Brain microvascular endothelial cell (primary cell): ENCODE results near the gene TBC1D4.

Source experiments
- DNase-seq: peaks from one replicate; pipeline ENCODE4 v3.0.0-alpha.2; 2020
- H3K27ac ChIP-seq: fragments of 250-450 bp; sonication (Bioruptor Pico); 2 replicates; pipeline ENCODE4 v1.5.1; 2020; ENCODE audit warnings: mild to moderate bottlenecking, moderate library complexity
- H3K27me3 ChIP-seq: fragments of 250-450 bp; sonication (Bioruptor Pico); replicated peaks from 2 replicates; pipeline ENCODE4 v1.5.1; 2020; ENCODE audit warnings: mild to moderate bottlenecking
- H3K36me3 ChIP-seq: fragments of 250-450 bp; sonication (Bioruptor Pico); replicated peaks from 2 replicates; pipeline ENCODE4 v1.5.1; 2020; ENCODE audit warnings: mild to moderate bottlenecking
- H3K4me3 ChIP-seq: 2 replicates; pipeline ENCODE4 v1.5.1; 2011; ENCODE audit warnings: low read depth, mild to moderate bottlenecking, control low read depth, low read length, moderate library complexity
- CTCF ChIP-seq: IDR thresholded peaks from 2 replicates; pipeline ENCODE4 v1.5.1; 2011; ENCODE audit warnings: low read depth, mild to moderate bottlenecking, moderate library complexity, low read length, control low read depth, inconsistent platforms; ENCODE audit errors: missing control alignments
- in situ Hi-C: cut with HindIII; loops from 2 replicates; pipeline ENCODE4 v1.10.0; 2017; ENCODE audit warnings: low sequenced_read_pairs, low pct_ligation_motif_present

The TBC1D4 gene

GRCh38 chr13:75370774-75371173 is 111.2 kb downstream of the TBC1D4 start:
- Histone ChIP-seq H3K36me3 (no peaks in the 10 kb centered on the region), H3K27ac (no peak overlapping the region), H3K4me3 (no peak overlapping the region), H3K27me3 (no peaks in the 10 kb centered on the region)
- in situ Hi-C loops, result no loop called here
- no peak for DNase-seq
- no peak for TF ChIP-seq CTCF

- TF ChIP-seq CTCF, result no peak
- Histone ChIP-seq H3K27me3 (no peaks in the 10 kb centered on the region), H3K36me3 (no peaks in the 10 kb centered on the region), H3K27ac (no peak overlapping the region), H3K4me3 (no peak overlapping the region)
- in situ Hi-C loops, result no loop called here
- DNase-seq, result no peak
Observed at GRCh38 chr13:75369981-75370380, 112.0 kb downstream of the TBC1D4 start.

GRCh38 chr13:75368167-75368566 is 113.8 kb downstream of the TBC1D4 start:
- no peaks in the 10 kb centered on the region for H3K36me3 ChIP-seq
- peak overlapping the region; percentile 49 for H3K27ac ChIP-seq
- no peaks in the 10 kb centered on the region for H3K27me3 ChIP-seq
- in situ Hi-C loops, result no loop called here
- TF ChIP-seq CTCF, result no peak
- H3K4me3 ChIP-seq, result no peak overlapping the region
- peak; percentile 88 for DNase-seq

GRCh38 chr13:75366380-75367280 is 115.3 kb downstream of the TBC1D4 start:
- no peak for DNase-seq
- Histone ChIP-seq H3K27me3 (no peaks in the 10 kb centered on the region), H3K27ac (peak overlapping the region; percentile 72), H3K36me3 (no peaks in the 10 kb centered on the region), H3K4me3 (no peak overlapping the region)
- no peak for TF ChIP-seq CTCF
- in situ Hi-C loops, result no loop called here

GRCh38 chr13:75365724-75366173 is 116.2 kb downstream of the TBC1D4 start:
- peak; percentile 87 for DNase-seq
- Histone ChIP-seq H3K36me3 (no peaks in the 10 kb centered on the region), H3K4me3 (peak overlapping the region; percentile 13), H3K27ac (peak overlapping the region; percentile 72), H3K27me3 (no peaks in the 10 kb centered on the region)
- TF ChIP-seq CTCF, result peak; percentile 52
- in situ Hi-C loops, result no loop called here
